Activated T-helper 1 cell treated with Interleukin-2 at 50 U/mL for 16 hours (primary cell): Measurements from ENCODE around the gene ZNF823.
A peak's percentile ranks its signal among the peaks of the same experiment; 100 is the strongest.
"Not testable (repeated sequence)": the region's sequence is repeated elsewhere in the genome, so short reads cannot be mapped to it uniquely, and the experiment has no call there.

ENCODE experiments used
- DNase-seq: peaks from one replicate; pipeline ENCODE4 v3.0.0-alpha.2; 2020; ENCODE audit warnings: low read depth

ZNF823 gene

GRCh38 chr19:11738746-11739620 lies at the start of gene ZNF823:
TSS of gene ZNF823 (minus strand) at chr19:11738946. CDS start at chr19:11738819, 127 bp downstream.
- DNase-seq: peak; percentile 89

GRCh38 chr19:11787536-11787935 lies 48.8 kb upstream of the ZNF823 start:
- no peak for DNase-seq

GRCh38 chr19:11784356-11784755 lies 45.6 kb upstream of the ZNF823 start:
- DNase-seq: no peak

- no peak for DNase-seq
Observed at GRCh38 chr19:11783767-11784166, 45.0 kb upstream of the ZNF823 start.

- DNase-seq: no peak
Observed at GRCh38 chr19:11781295-11782057, 42.7 kb upstream of the ZNF823 start.

- DNase-seq: no peak
Observed at GRCh38 chr19:11780431-11781020, 41.8 kb upstream of the ZNF823 start.

- DNase-seq: not testable (repeated sequence)
Observed at GRCh38 chr19:11776669-11777068, 37.9 kb upstream of the ZNF823 start.

GRCh38 chr19:11771520-11771919 lies 32.8 kb upstream of the ZNF823 start:
- not testable (repeated sequence) for DNase-seq

GRCh38 chr19:11769995-11770394 lies 31.2 kb upstream of the ZNF823 start:
- no peak for DNase-seq

- DNase-seq: no peak
Observed at GRCh38 chr19:11767633-11768133, 28.9 kb upstream of the ZNF823 start.

GRCh38 chr19:11766597-11767591 lies 28.1 kb upstream of the ZNF823 start, which contains the start of gene ZNF441:
TSS of gene ZNF441 (plus strand) at chr19:11767000. CDS start at chr19:11767194, 194 bp downstream.
- DNase-seq: peak; percentile 80

GRCh38 chr19:11763611-11764010 lies 24.9 kb upstream of the ZNF823 start:
- DNase-seq: no peak

- DNase-seq: no peak
Observed at GRCh38 chr19:11763117-11763516, 24.4 kb upstream of the ZNF823 start.

GRCh38 chr19:11759805-11760204 lies 21.1 kb upstream of the ZNF823 start:
- DNase-seq: no peak

GRCh38 chr19:11756965-11757364 lies 18.2 kb upstream of the ZNF823 start:
- no peak for DNase-seq

- no peak for DNase-seq
Observed at GRCh38 chr19:11754663-11755062, 15.9 kb upstream of the ZNF823 start.

GRCh38 chr19:11752244-11752736 lies 13.5 kb upstream of the ZNF823 start:
- no peak for DNase-seq

- DNase-seq: no peak
Observed at GRCh38 chr19:11749751-11750150, 11.0 kb upstream of the ZNF823 start.

GRCh38 chr19:11747277-11747676 lies 8.5 kb upstream of the ZNF823 start:
- no peak for DNase-seq

- no peak for DNase-seq
Observed at GRCh38 chr19:11745869-11746268, 7.1 kb upstream of the ZNF823 start.
